ENCODE data around the gene SYNE2. TPM values are rescaled to one million over a fixed set of nuclear protein-coding genes. Genes with fewer than 3 reads are reported as not detected.

The SYNE2 gene
- total RNA-seq, 1 donor from 2014 or later = 5.7 TPM

DNA sequence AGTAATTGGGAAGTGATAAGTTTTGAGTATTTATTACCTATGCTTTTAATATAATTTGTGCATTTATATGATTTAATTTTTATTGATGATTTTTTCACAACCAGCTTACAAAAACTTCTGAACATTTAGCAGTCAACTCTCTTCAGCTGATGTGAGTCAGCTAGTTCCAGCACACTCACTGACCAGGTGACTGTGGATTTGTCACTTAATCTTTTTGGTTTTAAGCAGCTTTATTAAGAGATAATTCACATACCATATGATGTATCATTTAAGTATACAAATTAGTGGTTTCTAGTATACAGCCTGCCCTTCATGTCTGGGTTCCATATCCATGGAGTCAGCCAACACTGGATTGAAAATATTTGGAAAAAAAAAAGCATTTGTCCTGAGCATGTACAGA lies 103.5 kb downstream of the SYNE2 start:
- no peaks in the 10 kb centered on the region for H3K27me3 Mint-ChIP-seq (ENCODE audit: low read depth, unreplicated experiment)
- H3K9me3 Mint-ChIP-seq (ENCODE audit: unreplicated experiment) = no peaks in the 10 kb centered on the region
- H3K4me3 Mint-ChIP-seq (ENCODE audit: unreplicated experiment) = no peak overlapping the region
- H3K27ac ChIP-seq (ENCODE audit: low read depth, low read length) = no peak overlapping the region
- no peaks in the 10 kb centered on the region for H3K4me1 ChIP-seq (ENCODE audit: insufficient read depth, low read length)
- peak; percentile 49 for DNase-seq (ENCODE audit: low read depth)
- TF ChIP-seq, protein P1, sequence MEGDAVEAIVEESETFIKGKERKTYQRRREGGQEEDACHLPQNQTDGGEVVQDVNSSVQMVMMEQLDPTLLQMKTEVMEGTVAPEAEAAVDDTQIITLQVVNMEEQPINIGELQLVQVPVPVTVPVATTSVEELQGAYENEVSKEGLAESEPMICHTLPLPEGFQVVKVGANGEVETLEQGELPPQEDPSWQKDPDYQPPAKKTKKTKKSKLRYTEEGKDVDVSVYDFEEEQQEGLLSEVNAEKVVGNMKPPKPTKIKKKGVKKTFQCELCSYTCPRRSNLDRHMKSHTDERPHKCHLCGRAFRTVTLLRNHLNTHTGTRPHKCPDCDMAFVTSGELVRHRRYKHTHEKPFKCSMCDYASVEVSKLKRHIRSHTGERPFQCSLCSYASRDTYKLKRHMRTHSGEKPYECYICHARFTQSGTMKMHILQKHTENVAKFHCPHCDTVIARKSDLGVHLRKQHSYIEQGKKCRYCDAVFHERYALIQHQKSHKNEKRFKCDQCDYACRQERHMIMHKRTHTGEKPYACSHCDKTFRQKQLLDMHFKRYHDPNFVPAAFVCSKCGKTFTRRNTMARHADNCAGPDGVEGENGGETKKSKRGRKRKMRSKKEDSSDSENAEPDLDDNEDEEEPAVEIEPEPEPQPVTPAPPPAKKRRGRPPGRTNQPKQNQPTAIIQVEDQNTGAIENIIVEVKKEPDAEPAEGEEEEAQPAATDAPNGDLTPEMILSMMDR (IDR thresholded peaks at IDR 0.05; ENCODE audit: insufficient read depth, low read depth, low read length) = no peak
- TF ChIP-seq EZH2 (IDR thresholded peaks at IDR 0.05; ENCODE audit: insufficient read depth, low read length) = no peak
- no peak overlapping the region for H3K27ac Mint-ChIP-seq (ENCODE audit: unreplicated experiment)
- H3K4me3 ChIP-seq (ENCODE audit: insufficient read depth, low read depth, low read length) = no peak overlapping the region
- H3K4me1 Mint-ChIP-seq (ENCODE audit: low read depth, unreplicated experiment) = no peaks in the 10 kb centered on the region
- no peak overlapping the region for H3K4me2 ChIP-seq (ENCODE audit: low read length)
- no peaks in the 10 kb centered on the region for H3K36me3 ChIP-seq (ENCODE audit: insufficient read depth, low read length)
- no peak for FAIRE-seq
- no peaks in the 10 kb centered on the region for H3K27me3 ChIP-seq (ENCODE audit: insufficient read depth, low read length)
- H3K79me2 ChIP-seq (ENCODE audit: insufficient read depth, low read length) = no peaks in the 10 kb centered on the region
- no peak overlapping the region for H2AFZ ChIP-seq (ENCODE audit: low read depth, low read length)
- no peaks in the 10 kb centered on the region for H4K20me1 ChIP-seq (ENCODE audit: insufficient read depth, low read length)
- H3K9ac ChIP-seq (ENCODE audit: low read length) = no peak overlapping the region
- no peaks in the 10 kb centered on the region for H3K9me3 ChIP-seq (ENCODE audit: insufficient read depth, low read depth, low read length)
- no peaks in the 10 kb centered on the region for H3K36me3 Mint-ChIP-seq (ENCODE audit: low read depth, unreplicated experiment)

DNA sequence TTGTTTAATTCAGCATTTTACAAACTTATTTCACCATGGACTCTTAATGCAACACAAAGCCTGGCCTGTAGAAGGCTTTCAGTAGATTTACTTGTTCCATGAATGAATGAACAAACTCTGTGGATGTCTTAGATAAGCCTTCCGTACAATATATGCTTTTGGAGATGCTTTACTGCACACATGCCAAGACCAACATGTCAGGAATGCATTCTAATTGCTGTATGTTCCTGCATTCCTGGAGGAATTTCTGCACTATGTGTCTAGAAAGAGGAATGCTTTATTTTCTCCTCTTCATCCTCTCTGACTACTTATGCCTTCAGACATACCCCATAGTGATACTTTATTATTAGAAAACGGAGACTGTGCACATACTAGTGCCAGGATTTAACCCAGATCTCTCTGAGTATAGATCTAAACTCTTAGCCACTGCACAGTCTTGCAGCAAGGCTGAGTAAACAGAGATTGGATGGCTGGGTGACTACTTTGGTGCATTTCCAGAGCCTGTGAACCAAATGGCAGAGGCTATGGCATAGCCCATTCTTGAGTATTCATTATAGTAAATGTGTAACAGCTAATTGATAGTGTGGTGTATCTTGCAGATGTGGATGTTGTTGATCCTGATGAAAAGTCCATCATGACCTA lies 108.2 kb downstream of the SYNE2 start:
- peak; percentile 67 for FAIRE-seq
- no peak for TF ChIP-seq EZH2 (IDR thresholded peaks at IDR 0.05; ENCODE audit: insufficient read depth, low read length)
- TF ChIP-seq, protein P1 (IDR thresholded peaks at IDR 0.05; ENCODE audit: insufficient read depth, low read depth, low read length) = no peak

DNA sequence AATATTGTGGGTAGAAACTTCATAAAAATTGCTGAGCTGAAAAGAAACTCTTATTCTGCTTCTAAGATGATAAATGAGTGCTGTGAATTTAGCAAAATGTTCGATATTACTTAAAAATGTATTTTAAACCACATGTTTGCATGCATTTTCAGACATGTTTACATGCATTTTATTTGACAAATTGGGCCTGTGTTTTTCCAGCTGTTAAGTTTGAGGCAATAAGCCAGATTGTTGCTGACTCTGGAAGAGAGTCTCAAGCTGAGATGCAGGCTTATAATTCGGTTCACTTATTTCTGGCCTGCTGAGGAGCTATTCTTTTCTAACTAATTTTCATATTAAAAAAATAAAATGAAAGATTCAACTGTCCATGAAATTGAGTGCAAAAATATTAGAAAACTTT lies 110.1 kb downstream of the SYNE2 start:
- Histone ChIP-seq H3K4me1 (ENCODE audit: insufficient read depth, low read length) (no peaks in the 10 kb centered on the region), H3K36me3 (ENCODE audit: insufficient read depth, low read length) (no peaks in the 10 kb centered on the region), H3K27me3 (ENCODE audit: insufficient read depth, low read length) (no peaks in the 10 kb centered on the region), H3K4me2 (ENCODE audit: low read length) (no peak overlapping the region), H3K79me2 (ENCODE audit: insufficient read depth, low read length) (no peaks in the 10 kb centered on the region), H3K9ac (ENCODE audit: low read length) (no peak overlapping the region), H4K20me1 (ENCODE audit: insufficient read depth, low read length) (no peaks in the 10 kb centered on the region), H3K9me3 (ENCODE audit: insufficient read depth, low read depth, low read length) (no peaks in the 10 kb centered on the region), H3K4me3 (ENCODE audit: insufficient read depth, low read depth, low read length) (no peak overlapping the region), H3K27ac (ENCODE audit: low read depth, low read length) (no peak overlapping the region), H2AFZ (ENCODE audit: low read depth, low read length) (no peak overlapping the region)
- no peak overlapping the region for H3K27ac Mint-ChIP-seq (ENCODE audit: unreplicated experiment)
- TF ChIP-seq, protein P1 (IDR thresholded peaks at IDR 0.05; ENCODE audit: insufficient read depth, low read depth, low read length) = no peak
- TF ChIP-seq EZH2 (IDR thresholded peaks at IDR 0.05; ENCODE audit: insufficient read depth, low read length) = no peak
- FAIRE-seq = no peak
- H3K9me3 Mint-ChIP-seq (ENCODE audit: unreplicated experiment) = no peaks in the 10 kb centered on the region
- no peaks in the 10 kb centered on the region for H3K27me3 Mint-ChIP-seq (ENCODE audit: low read depth, unreplicated experiment)
- no peak overlapping the region for H3K4me3 Mint-ChIP-seq (ENCODE audit: unreplicated experiment)
- DNase-seq (ENCODE audit: low read depth) = no peak
- H3K36me3 Mint-ChIP-seq (ENCODE audit: low read depth, unreplicated experiment) = no peaks in the 10 kb centered on the region
- no peaks in the 10 kb centered on the region for H3K4me1 Mint-ChIP-seq (ENCODE audit: low read depth, unreplicated experiment)

More for the DNA sequence above, 108.2 kb downstream of the SYNE2 start:
- H3K79me2 ChIP-seq (ENCODE audit: insufficient read depth, low read length) = no peaks in the 10 kb centered on the region
- no peaks in the 10 kb centered on the region for H3K36me3 Mint-ChIP-seq (ENCODE audit: low read depth, unreplicated experiment)
- no peaks in the 10 kb centered on the region for H3K36me3 ChIP-seq (ENCODE audit: insufficient read depth, low read length)
- peak; percentile 62 for DNase-seq (ENCODE audit: low read depth)
- H3K9me3 Mint-ChIP-seq (ENCODE audit: unreplicated experiment) = no peaks in the 10 kb centered on the region
- H3K4me3 Mint-ChIP-seq (ENCODE audit: unreplicated experiment) = no peak overlapping the region
- no peak overlapping the region for H3K9ac ChIP-seq (ENCODE audit: low read length)
- H3K27me3 ChIP-seq (ENCODE audit: insufficient read depth, low read length) = no peaks in the 10 kb centered on the region
- H3K9me3 ChIP-seq (ENCODE audit: insufficient read depth, low read depth, low read length) = no peaks in the 10 kb centered on the region
- H3K4me1 Mint-ChIP-seq (ENCODE audit: low read depth, unreplicated experiment) = no peaks in the 10 kb centered on the region
- H3K4me1 ChIP-seq (ENCODE audit: insufficient read depth, low read length) = no peaks in the 10 kb centered on the region
- H4K20me1 ChIP-seq (ENCODE audit: insufficient read depth, low read length) = no peaks in the 10 kb centered on the region
- H3K27me3 Mint-ChIP-seq (ENCODE audit: low read depth, unreplicated experiment) = no peaks in the 10 kb centered on the region
- no peak overlapping the region for H3K4me3 ChIP-seq (ENCODE audit: insufficient read depth, low read depth, low read length)
- no peak overlapping the region for H3K27ac ChIP-seq (ENCODE audit: low read depth, low read length)
- no peak overlapping the region for H3K27ac Mint-ChIP-seq (ENCODE audit: unreplicated experiment)
- no peak overlapping the region for H2AFZ ChIP-seq (ENCODE audit: low read depth, low read length)
- no peak overlapping the region for H3K4me2 ChIP-seq (ENCODE audit: low read length)

Measured in astrocyte (in vitro differentiated cells and primary cell).